CD4-positive, CD25-positive, alpha-beta regulatory T cell (primary cell): Measurements from ENCODE around the gene PRPH. TPM values are rescaled to one million over a fixed set of nuclear protein-coding genes. Genes with fewer than 3 reads are reported as not detected.
"Not testable (repeated sequence)": the region's sequence is repeated elsewhere in the genome, so short reads cannot be mapped to it uniquely, and the experiment has no call there.

Experiments used
- ATAC-seq, 2 donors: fragments of 150-1000 bp; cut with Tn5 transposase; one replicate each; pipeline ENCODE4 v1.10.0; 2021; ENCODE audit warnings: low read depth in 2 of 2, moderate number of reproducible peaks in 2 of 2, moderate library complexity in 1 of 2
- DNase-seq, 3 donors: peaks; one replicate each; pipeline versions ENCODE4 v3.0.0 to v3.0.0-alpha.2; 2012 to 2022; ENCODE audit warnings: mixed read lengths in 1 of 3
- H3K27ac ChIP-seq: one replicate; pipeline ENCODE4 v1.7.0; 2013; ENCODE audit warnings: mild to moderate bottlenecking, low read length; ENCODE audit not compliant: insufficient read depth, poor library complexity, severe bottlenecking
- H3K27me3 ChIP-seq: one replicate; pipeline ENCODE4 v1.7.0; 2013; ENCODE audit warnings: low read length; ENCODE audit not compliant: control insufficient read depth, insufficient read depth
- H3K36me3 ChIP-seq: one replicate; pipeline ENCODE4 v1.7.0; 2013; ENCODE audit warnings: mild to moderate bottlenecking, low read length, moderate library complexity; ENCODE audit not compliant: control insufficient read depth, insufficient read depth
- H3K4me1 ChIP-seq: 2 replicates; pipeline ENCODE4 v1.7.0; 2013; ENCODE audit warnings: mild to moderate bottlenecking, low read length; ENCODE audit not compliant: insufficient read depth, control insufficient read depth, poor library complexity, severe bottlenecking
- H3K4me3 ChIP-seq: one replicate; pipeline ENCODE4 v1.7.0; 2013; ENCODE audit warnings: low read depth, mild to moderate bottlenecking, low read length, moderate library complexity
- H3K9me3 ChIP-seq, 2 experiments: 1 replicate in 1 of 2; 2 replicates in 1 of 2; pipeline ENCODE4 v1.7.0; 2013; ENCODE audit warnings: low read length in 2 of 2, mild to moderate bottlenecking in 1 of 2, moderate library complexity in 1 of 2; ENCODE audit not compliant: control insufficient read depth in 2 of 2
- H3K27ac Mint-ChIP-seq, 3 donors: one replicate each; pipeline ENCODE4 v1.8.0; 2020 to 2022; ENCODE audit warnings: mild to moderate bottlenecking in 3 of 3, mixed read lengths in 3 of 3, moderate library complexity in 2 of 3
- H3K27me3 Mint-ChIP-seq: one replicate; pipeline ENCODE4 v1.8.0; 2022; ENCODE audit warnings: mild to moderate bottlenecking, mixed read lengths
- H3K36me3 Mint-ChIP-seq: one replicate; pipeline ENCODE4 v1.8.0; 2020; ENCODE audit warnings: mixed read lengths
- H3K4me1 Mint-ChIP-seq, 4 donors: one replicate each; pipeline ENCODE4 v1.8.0; 2020 to 2022; ENCODE audit warnings: mixed read lengths in 4 of 4, mild to moderate bottlenecking in 1 of 4
- H3K4me3 Mint-ChIP-seq, 4 donors: one replicate each; pipeline ENCODE4 v1.8.0; 2020 to 2022; ENCODE audit warnings: mild to moderate bottlenecking in 4 of 4, mixed read lengths in 4 of 4, moderate library complexity in 3 of 4
- H3K9me3 Mint-ChIP-seq, 7 donors: one replicate each; pipeline ENCODE4 v1.8.0; 2020 to 2022; ENCODE audit warnings: mixed read lengths in 7 of 7, mild to moderate bottlenecking in 3 of 7, moderate library complexity in 2 of 7
- polyA plus RNA-seq, 4 donors: library from polyadenylated mRNA; unstranded; fragments of 300-500 nt; fragmentation: Illumina TruSeq; gene quantifications; one replicate each; pipeline ENCODE4 v1.2.3, GENCODE V29; 2021
- total RNA-seq: library from RNA; stranded (reverse); gene quantifications from one replicate; pipeline ENCODE4 v1.2.3, GENCODE V29; 2022

Gene PRPH
- total and polyA plus RNA-seq, 5 donors from 2014 or later: 0.24 TPM; not detected in 4

- Histone ChIP-seq H3K36me3 (no peaks in the 10 kb centered on the region), H3K9me3 (no peaks in the 10 kb centered on the region), H3K27me3 (no peaks in the 10 kb centered on the region), H3K27ac (no peak overlapping the region), H3K4me1 (peaks cover 11% of the 10 kb centered on the region), H3K4me3 (no peak overlapping the region)
- DNase-seq (no peak), ATAC-seq (no peak)
- no peak overlapping the region for H3K4me3 Mint-ChIP-seq
- H3K9me3 Mint-ChIP-seq: peaks cover 0 to 2% (median 0%) of the 10 kb centered on the region in 7 donors
- H3K4me1 Mint-ChIP-seq: peaks cover 0 to 13% (median 4%) of the 10 kb centered on the region in 4 donors
- no peaks in the 10 kb centered on the region for H3K36me3 Mint-ChIP-seq
- no peak overlapping the region for H3K27ac Mint-ChIP-seq
- H3K27me3 Mint-ChIP-seq: peaks cover 23% of the 10 kb centered on the region
These were observed 33.9 kb downstream of the PRPH start for GRCh38 chr12:49328816-49329215.

GRCh38 chr12:49330032-49330619 is 35.2 kb downstream of the PRPH start:
- peak overlapping the region in 1 of 3 donors; percentile 11 for H3K27ac Mint-ChIP-seq
- no peak overlapping the region for H3K4me3 Mint-ChIP-seq
- H3K9me3 Mint-ChIP-seq: peaks cover 0 to 2% (median 0%) of the 10 kb centered on the region in 7 donors
- peaks cover 6% of the 10 kb centered on the region for H3K27me3 ChIP-seq
- H3K4me1 Mint-ChIP-seq: peaks cover 0 to 19% (median 7%) of the 10 kb centered on the region in 4 donors
- H3K36me3 ChIP-seq: no peaks in the 10 kb centered on the region
- no peak overlapping the region for H3K27ac ChIP-seq
- H3K4me3 ChIP-seq: no peak overlapping the region
- no peaks in the 10 kb centered on the region for H3K9me3 ChIP-seq
- DNase-seq: no peak
- peaks cover 36% of the 10 kb centered on the region for H3K27me3 Mint-ChIP-seq
- no peak for ATAC-seq
- H3K36me3 Mint-ChIP-seq: peaks cover 5% of the 10 kb centered on the region
- peaks cover 9% of the 10 kb centered on the region for H3K4me1 ChIP-seq

GRCh38 chr12:49330631-49331379 is 35.9 kb downstream of the PRPH start:
- Histone ChIP-seq H3K27me3 (peaks cover 10% of the 10 kb centered on the region), H3K9me3 (no peaks in the 10 kb centered on the region), H3K4me1 (peaks cover 9% of the 10 kb centered on the region), H3K4me3 (no peak overlapping the region), H3K27ac (no peak overlapping the region), H3K36me3 (no peaks in the 10 kb centered on the region)
- ATAC-seq (no peak), DNase-seq (no peak)
- Mint-ChIP-seq H3K4me1 (peaks cover 0 to 24% (median 7%) of the 10 kb centered on the region in 4 donors), H3K36me3 (peaks cover 5% of the 10 kb centered on the region), H3K9me3 (peaks cover 0 to 2% (median 0%) of the 10 kb centered on the region in 7 donors), H3K4me3 (no peak overlapping the region), H3K27ac (no peak overlapping the region), H3K27me3 (peaks cover 40% of the 10 kb centered on the region)

- no peak overlapping the region for H3K27ac ChIP-seq
- H3K27me3 Mint-ChIP-seq: peaks cover 43% of the 10 kb centered on the region
- H3K4me1 Mint-ChIP-seq: peaks cover 0 to 24% (median 7%) of the 10 kb centered on the region in 4 donors
- H3K36me3 ChIP-seq: no peaks in the 10 kb centered on the region
- peaks cover 0 to 2% (median 0%) of the 10 kb centered on the region in 7 donors for H3K9me3 Mint-ChIP-seq
- no peak overlapping the region for H3K4me3 Mint-ChIP-seq
- peaks cover 5% of the 10 kb centered on the region for H3K36me3 Mint-ChIP-seq
- DNase-seq (no peak), ATAC-seq (peak in 1 of 2 donors; percentile 37)
- H3K9me3 ChIP-seq: no peaks in the 10 kb centered on the region
- no peak overlapping the region for H3K27ac Mint-ChIP-seq
- peaks cover 14% of the 10 kb centered on the region for H3K4me1 ChIP-seq
- H3K27me3 ChIP-seq: peaks cover 10% of the 10 kb centered on the region
- H3K4me3 ChIP-seq: no peak overlapping the region
These were observed 36.7 kb downstream of the PRPH start for GRCh38 chr12:49331380-49332222.

GRCh38 chr12:49332441-49332861 is 37.5 kb downstream of the PRPH start:
- Histone ChIP-seq H3K27ac (no peak overlapping the region), H3K36me3 (no peaks in the 10 kb centered on the region), H3K4me3 (no peak overlapping the region), H3K27me3 (peaks cover 11% of the 10 kb centered on the region), H3K9me3 (no peaks in the 10 kb centered on the region), H3K4me1 (peaks cover 22% of the 10 kb centered on the region)
- peaks cover 0 to 32% (median 11%) of the 10 kb centered on the region in 4 donors for H3K4me1 Mint-ChIP-seq
- peaks cover 0 to 3% (median 0%) of the 10 kb centered on the region in 7 donors for H3K9me3 Mint-ChIP-seq
- H3K4me3 Mint-ChIP-seq: peak overlapping the region in 1 of 4 donors; percentile 38
- no peak for DNase-seq
- ATAC-seq: no peak
- peaks cover 5% of the 10 kb centered on the region for H3K36me3 Mint-ChIP-seq
- peaks cover 51% of the 10 kb centered on the region for H3K27me3 Mint-ChIP-seq
- H3K27ac Mint-ChIP-seq: no peak overlapping the region

- Histone ChIP-seq H3K4me1 (peaks cover 23% of the 10 kb centered on the region), H3K36me3 (no peaks in the 10 kb centered on the region), H3K27me3 (peaks cover 14% of the 10 kb centered on the region), H3K4me3 (no peak overlapping the region), H3K27ac (no peak overlapping the region), H3K9me3 (no peaks in the 10 kb centered on the region)
- ATAC-seq (no peak), DNase-seq (no peak)
- Mint-ChIP-seq H3K4me3 (peak overlapping the region in 3 of 4 donors; percentile 19 to 80 (median 78)), H3K9me3 (peaks cover 0 to 3% (median 0%) of the 10 kb centered on the region in 7 donors), H3K27me3 (peaks cover 56% of the 10 kb centered on the region), H3K27ac (no peak overlapping the region), H3K36me3 (peaks cover 5% of the 10 kb centered on the region), H3K4me1 (peaks cover 5 to 36% (median 13%) of the 10 kb centered on the region in 4 donors)
These were observed 38.0 kb downstream of the PRPH start for GRCh38 chr12:49332891-49333371.

GRCh38 chr12:49333778-49334177 is 38.8 kb downstream of the PRPH start:
- Histone ChIP-seq H3K4me1 (peaks cover 23% of the 10 kb centered on the region), H3K27me3 (peaks cover 17% of the 10 kb centered on the region)
- not testable (repeated sequence) for H3K4me3 ChIP-seq, H3K9me3 ChIP-seq, H3K9me3 Mint-ChIP-seq, H3K36me3 Mint-ChIP-seq, H3K27ac ChIP-seq, H3K27ac Mint-ChIP-seq, DNase-seq, H3K4me3 Mint-ChIP-seq, ATAC-seq, H3K36me3 ChIP-seq
- Mint-ChIP-seq H3K4me1 (peaks cover 5 to 39% (median 14%) of the 10 kb centered on the region in 4 donors), H3K27me3 (peaks cover 62% of the 10 kb centered on the region)
